AG09309 (cell line): ENCODE data around the gene KRTAP5-7.
"Not testable (repeated sequence)": the region's sequence is repeated elsewhere in the genome, so short reads cannot be mapped to it uniquely, and the experiment has no call there.

Experiments
- DNase-seq: peaks from one replicate; pipeline ENCODE4 v3.0.0-alpha.2; 2010; ENCODE audit warnings: low read depth
- H3K4me3 ChIP-seq: 2 replicates; pipeline ENCODE4 v1.5.1; 2011; ENCODE audit warnings: mild to moderate bottlenecking, low read depth, low read length, moderate library complexity; ENCODE audit not compliant: control insufficient read depth
- TF ChIP-seq, protein P1 (sequence below): IDR thresholded peaks from 2 replicates; pipeline ENCODE4 v1.5.1; 2011; ENCODE audit warnings: mild to moderate bottlenecking, low read depth, low read length, inconsistent platforms; ENCODE audit not compliant: insufficient read depth, control insufficient read depth; ENCODE audit errors: missing control alignments

Gene KRTAP5-7

GRCh38 chr11:71562120-71562519 lies 35.1 kb downstream of the KRTAP5-7 start:
- DNase-seq: no peak
- TF ChIP-seq, protein P1, sequence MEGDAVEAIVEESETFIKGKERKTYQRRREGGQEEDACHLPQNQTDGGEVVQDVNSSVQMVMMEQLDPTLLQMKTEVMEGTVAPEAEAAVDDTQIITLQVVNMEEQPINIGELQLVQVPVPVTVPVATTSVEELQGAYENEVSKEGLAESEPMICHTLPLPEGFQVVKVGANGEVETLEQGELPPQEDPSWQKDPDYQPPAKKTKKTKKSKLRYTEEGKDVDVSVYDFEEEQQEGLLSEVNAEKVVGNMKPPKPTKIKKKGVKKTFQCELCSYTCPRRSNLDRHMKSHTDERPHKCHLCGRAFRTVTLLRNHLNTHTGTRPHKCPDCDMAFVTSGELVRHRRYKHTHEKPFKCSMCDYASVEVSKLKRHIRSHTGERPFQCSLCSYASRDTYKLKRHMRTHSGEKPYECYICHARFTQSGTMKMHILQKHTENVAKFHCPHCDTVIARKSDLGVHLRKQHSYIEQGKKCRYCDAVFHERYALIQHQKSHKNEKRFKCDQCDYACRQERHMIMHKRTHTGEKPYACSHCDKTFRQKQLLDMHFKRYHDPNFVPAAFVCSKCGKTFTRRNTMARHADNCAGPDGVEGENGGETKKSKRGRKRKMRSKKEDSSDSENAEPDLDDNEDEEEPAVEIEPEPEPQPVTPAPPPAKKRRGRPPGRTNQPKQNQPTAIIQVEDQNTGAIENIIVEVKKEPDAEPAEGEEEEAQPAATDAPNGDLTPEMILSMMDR: no peak
- no peak overlapping the region for H3K4me3 ChIP-seq

- DNase-seq: peak; percentile 32
These were observed 36.3 kb downstream of the KRTAP5-7 start for GRCh38 chr11:71563406-71563805.

DNA sequence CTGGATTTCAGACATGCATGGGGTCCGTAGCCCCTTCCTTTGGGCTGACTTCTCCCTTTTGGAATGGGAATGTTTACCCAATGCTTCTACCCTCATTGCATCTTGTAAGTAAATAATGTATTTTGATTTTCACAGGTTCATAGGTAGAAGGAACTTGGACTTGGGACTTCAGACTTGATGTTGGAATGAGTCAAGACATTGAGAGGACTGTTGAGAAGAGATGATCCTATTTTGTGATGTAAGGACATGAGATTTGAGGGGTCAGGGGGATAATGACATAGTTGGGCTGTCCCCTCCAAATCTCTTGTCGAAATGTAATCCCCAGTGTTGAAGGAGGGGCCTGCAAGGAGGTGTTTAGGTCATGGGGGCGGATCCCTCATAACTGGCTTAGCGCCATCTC lies 37.4 kb downstream of the KRTAP5-7 start:
- H3K4me3 ChIP-seq: no peak overlapping the region
- TF ChIP-seq, protein P1: no peak
- no peak for DNase-seq

More at GRCh38 chr11:71563406-71563805, 36.3 kb downstream of the KRTAP5-7 start:
- H3K4me3 ChIP-seq: no peak overlapping the region
- TF ChIP-seq, protein P1: peak; percentile 50

DNA sequence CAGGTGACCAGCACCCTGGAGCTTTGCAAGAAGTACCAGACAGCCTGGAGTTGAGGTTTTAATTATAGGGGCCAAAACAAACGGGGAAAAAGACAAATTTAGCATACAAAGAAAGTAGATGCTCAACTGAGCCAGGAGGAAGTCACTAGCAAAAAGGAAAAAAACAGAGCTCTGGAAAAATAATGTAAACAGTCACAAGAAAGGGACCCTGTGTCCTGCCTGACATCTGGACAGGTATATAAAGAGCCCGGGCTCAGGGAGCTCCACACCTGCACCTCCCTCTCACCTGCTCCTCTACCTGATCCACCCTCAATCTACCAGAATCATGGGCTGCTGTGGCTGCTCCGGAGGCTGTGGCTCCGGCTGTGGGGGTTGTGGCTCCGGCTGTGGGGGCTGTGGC lies 38.2 kb downstream of the KRTAP5-7 start, which contains the start of gene KRTAP5-10:
Gene KRTAP5-10 (plus strand): TSS at position 301 of the 400 bp plus-strand sequence. CDS start 25 bp downstream, at position 326.
- TF ChIP-seq, protein P1: no peak
- no peak for DNase-seq
- no peak within 1 kb of the TSS for H3K4me3 ChIP-seq

- H3K4me3 ChIP-seq: no peak overlapping the region
- DNase-seq: no peak
- TF ChIP-seq, protein P1: no peak
These were observed 39.1 kb downstream of the KRTAP5-7 start for GRCh38 chr11:71566081-71566620.

DNA sequence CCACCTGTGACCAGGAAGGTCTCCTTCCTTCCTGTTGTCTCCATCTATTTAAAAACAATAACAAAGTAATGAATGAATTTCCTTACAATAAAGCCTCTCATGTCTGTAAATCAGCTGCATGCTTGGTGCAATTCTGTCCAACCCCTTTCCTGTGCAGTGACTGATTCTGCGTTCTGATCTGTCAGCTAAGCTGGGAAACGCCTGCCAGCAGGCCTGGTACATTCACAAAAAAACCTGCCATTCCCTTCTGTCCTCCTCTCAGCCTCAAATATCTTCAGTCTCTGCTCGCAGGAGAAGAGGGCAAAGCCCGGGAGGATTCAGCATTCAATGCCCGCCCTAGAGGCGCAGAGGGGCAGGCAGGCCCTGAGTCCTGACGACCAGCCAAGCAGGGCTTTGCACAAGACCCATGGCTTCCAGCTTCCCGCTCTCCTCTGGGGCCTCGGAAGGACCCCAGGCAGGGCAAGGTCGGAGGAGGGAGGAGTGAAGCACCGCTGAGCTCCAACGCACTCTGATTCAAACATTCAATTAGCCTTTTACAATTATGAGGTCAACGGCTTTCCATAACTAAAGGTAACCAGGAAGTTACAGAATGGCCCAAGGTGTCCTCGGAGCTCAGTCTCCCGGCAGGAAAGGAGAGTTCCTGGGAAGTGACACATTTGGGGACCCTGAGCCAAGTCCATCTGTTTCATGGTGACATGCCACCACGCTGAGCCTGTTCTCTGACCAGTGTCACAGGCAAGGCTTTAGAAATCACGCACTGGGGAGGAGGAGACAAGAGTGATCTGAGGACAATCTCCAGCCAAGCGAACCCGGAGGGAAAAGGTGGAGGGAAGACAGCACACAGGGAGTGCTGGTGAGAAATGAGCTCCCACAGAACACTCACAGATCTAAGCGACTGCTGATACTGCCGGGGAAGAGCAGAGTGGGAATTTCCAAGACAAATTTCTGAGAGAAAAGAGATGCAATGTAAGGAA lies 39.8 kb downstream of the KRTAP5-7 start:
- not testable (repeated sequence) for H3K4me3 ChIP-seq, DNase-seq

DNA sequence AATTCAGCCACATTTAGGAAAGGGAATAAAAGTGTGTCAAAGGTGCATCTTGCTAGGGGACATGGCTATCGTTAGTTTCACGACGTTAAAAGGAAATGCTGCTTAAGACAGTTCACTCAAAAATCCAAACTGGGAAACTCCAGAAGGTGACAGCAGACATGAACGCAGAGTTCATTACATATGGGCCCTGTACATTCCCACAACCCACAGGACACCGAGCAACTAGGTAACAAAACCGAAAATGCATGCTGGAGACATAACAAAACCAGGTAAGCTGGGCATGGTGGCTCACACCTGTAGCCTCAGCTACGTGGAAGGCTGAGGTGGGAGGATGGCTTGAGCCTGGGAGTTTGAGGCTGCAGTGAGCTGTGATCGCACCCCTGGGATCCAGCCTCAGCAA lies 40.6 kb downstream of the KRTAP5-7 start:
- H3K4me3 ChIP-seq, DNase-seq: not testable (repeated sequence)
